Breast epithelium (tissue), 3 donors: Measurements from ENCODE around the gene CAV2.

ENCODE experiments used
- CTCF ChIP-seq, 3 donors: fragments of 450-650 bp; IDR thresholded peaks; one replicate each; pipeline ENCODE4 v1.5.1; 2016 to 2017; ENCODE audit warnings: antibody characterized with exemption in 3 of 3, mild to moderate bottlenecking in 3 of 3, moderate library complexity in 3 of 3
- POLR2A ChIP-seq: fragments of 450-650 bp; IDR thresholded peaks from one replicate; pipeline ENCODE4 v1.6.1; 2016; ENCODE audit warnings: antibody characterized with exemption, mild to moderate bottlenecking, moderate library complexity
- POLR2AphosphoS5 ChIP-seq, 3 donors: sonication (generic); formaldehyde crosslinking; IDR thresholded peaks; one replicate each; pipeline ENCODE4 v1.6.1; 2017; ENCODE audit warnings: antibody characterized with exemption in 3 of 3

GRCh38 chr7:116497708-116498107, 1.8 kb upstream of the CAV2 start:
- TF ChIP-seq CTCF (IDR thresholded peaks at IDR 0.05) (no peak), POLR2A (no peak), POLR2AphosphoS5 (IDR thresholded peaks at IDR 0.05) (no peak)
